Measurements from ENCODE around the gene RTN4. TPM values are rescaled to one million over a fixed set of nuclear protein-coding genes. Genes with fewer than 3 reads are reported as not detected.

RTN4 gene
- total RNA-seq, 2 donors from 2014 or later: 180 to 225 TPM

DNA sequence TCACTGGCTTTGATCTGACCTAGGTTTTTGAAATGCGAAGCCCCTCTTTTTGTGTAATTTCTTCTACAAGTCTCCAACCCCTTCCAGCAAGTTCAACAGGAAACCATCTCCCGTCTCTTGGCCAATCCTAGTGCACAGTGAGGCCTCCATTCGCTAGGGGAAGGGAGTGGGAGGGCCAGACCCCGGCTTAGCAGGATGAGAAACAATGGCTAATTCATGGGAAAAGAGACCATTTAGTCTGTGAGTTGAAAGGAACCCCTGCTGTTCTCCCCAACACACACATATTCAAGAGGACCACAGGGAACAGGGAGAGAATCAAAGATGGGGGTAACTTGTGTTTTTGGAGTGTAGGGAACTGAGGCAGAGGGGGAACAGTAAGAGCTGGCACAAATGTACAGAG, 83.0 kb downstream of the RTN4 start:
- TF ChIP-seq, protein P1, sequence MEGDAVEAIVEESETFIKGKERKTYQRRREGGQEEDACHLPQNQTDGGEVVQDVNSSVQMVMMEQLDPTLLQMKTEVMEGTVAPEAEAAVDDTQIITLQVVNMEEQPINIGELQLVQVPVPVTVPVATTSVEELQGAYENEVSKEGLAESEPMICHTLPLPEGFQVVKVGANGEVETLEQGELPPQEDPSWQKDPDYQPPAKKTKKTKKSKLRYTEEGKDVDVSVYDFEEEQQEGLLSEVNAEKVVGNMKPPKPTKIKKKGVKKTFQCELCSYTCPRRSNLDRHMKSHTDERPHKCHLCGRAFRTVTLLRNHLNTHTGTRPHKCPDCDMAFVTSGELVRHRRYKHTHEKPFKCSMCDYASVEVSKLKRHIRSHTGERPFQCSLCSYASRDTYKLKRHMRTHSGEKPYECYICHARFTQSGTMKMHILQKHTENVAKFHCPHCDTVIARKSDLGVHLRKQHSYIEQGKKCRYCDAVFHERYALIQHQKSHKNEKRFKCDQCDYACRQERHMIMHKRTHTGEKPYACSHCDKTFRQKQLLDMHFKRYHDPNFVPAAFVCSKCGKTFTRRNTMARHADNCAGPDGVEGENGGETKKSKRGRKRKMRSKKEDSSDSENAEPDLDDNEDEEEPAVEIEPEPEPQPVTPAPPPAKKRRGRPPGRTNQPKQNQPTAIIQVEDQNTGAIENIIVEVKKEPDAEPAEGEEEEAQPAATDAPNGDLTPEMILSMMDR (conservative IDR thresholded peaks at IDR 0.05): no peak
- Mint-ChIP-seq H3K27ac (no peak overlapping the region), H3K4me3 (no peak overlapping the region), H3K36me3 (ENCODE audit: low read depth) (peaks cover 32% of the 10 kb centered on the region), H3K27me3 (ENCODE audit: insufficient read depth) (no peaks in the 10 kb centered on the region), H3K9me3 (no peaks in the 10 kb centered on the region), H3K4me1 (peaks cover 32% of the 10 kb centered on the region)
- H3K36me3 ChIP-seq (ENCODE audit: control insufficient read depth, insufficient read depth, low read length): peaks cover 39% of the 10 kb centered on the region
- H3K4me1 ChIP-seq (ENCODE audit: control insufficient read depth, insufficient read depth, low read length): no peaks in the 10 kb centered on the region
- no peak overlapping the region for H3K9ac ChIP-seq (ENCODE audit: extremely low read depth, low read length, poor library complexity, severe bottlenecking)
- 60 to 100% methylated on average over 1 to 4 of the region's 4 CpGs for WGBS, 2 experiments (ENCODE audit: insufficient coverage in 1 of 2, insufficient read length in 1 of 2)
- peak; percentile 73 for DNase-seq
- no peaks in the 10 kb centered on the region for H3K27me3 ChIP-seq (ENCODE audit: control insufficient read depth, insufficient read depth, low read length, poor library complexity, severe bottlenecking)
- no peaks in the 10 kb centered on the region for H3K9me3 ChIP-seq (ENCODE audit: control insufficient read depth, low read length)
- H3K4me3 ChIP-seq (ENCODE audit: low read length): no peak overlapping the region
- H3K27ac ChIP-seq (ENCODE audit: low read depth, low read length): no peak overlapping the region

DNA sequence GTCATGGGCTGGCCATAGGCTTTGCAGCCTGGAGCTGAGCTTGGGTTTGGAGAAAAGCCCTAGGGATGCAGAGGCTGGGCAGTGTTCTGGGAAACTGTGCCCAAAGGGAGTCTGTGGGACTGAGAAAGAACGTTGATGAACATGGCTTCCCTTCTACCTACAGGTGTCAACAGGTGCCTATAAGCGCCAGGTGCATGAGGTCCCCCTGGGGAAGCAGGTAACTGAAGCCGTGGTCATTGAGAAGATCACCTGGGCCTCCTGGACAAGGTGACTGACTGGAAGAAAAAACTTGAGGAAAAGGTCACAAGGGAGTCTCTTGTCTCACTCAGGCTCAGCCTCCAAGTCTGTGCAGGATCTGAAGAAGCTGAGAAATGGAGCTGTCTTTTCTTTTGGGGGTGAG, 83.4 kb downstream of the RTN4 start:
- WGBS, 2 experiments (ENCODE audit: insufficient coverage in 1 of 2, insufficient read length in 1 of 2): 91 to 95% methylated on average over 2 to 3 of the region's 3 CpGs
- Histone ChIP-seq H3K4me1 (ENCODE audit: control insufficient read depth, insufficient read depth, low read length) (no peaks in the 10 kb centered on the region), H3K27ac (ENCODE audit: low read depth, low read length) (no peak overlapping the region), H3K9me3 (ENCODE audit: control insufficient read depth, low read length) (no peaks in the 10 kb centered on the region), H3K27me3 (ENCODE audit: control insufficient read depth, insufficient read depth, low read length, poor library complexity, severe bottlenecking) (no peaks in the 10 kb centered on the region), H3K4me3 (ENCODE audit: low read length) (no peak overlapping the region), H3K9ac (ENCODE audit: extremely low read depth, low read length, poor library complexity, severe bottlenecking) (no peak overlapping the region), H3K36me3 (ENCODE audit: control insufficient read depth, insufficient read depth, low read length) (peaks cover 35% of the 10 kb centered on the region)
- Mint-ChIP-seq H3K4me1 (peaks cover 32% of the 10 kb centered on the region), H3K36me3 (ENCODE audit: low read depth) (peaks cover 32% of the 10 kb centered on the region), H3K4me3 (no peak overlapping the region), H3K9me3 (no peaks in the 10 kb centered on the region), H3K27me3 (ENCODE audit: insufficient read depth) (no peaks in the 10 kb centered on the region), H3K27ac (no peak overlapping the region)
- DNase-seq: no peak
- TF ChIP-seq, protein P1 (conservative IDR thresholded peaks at IDR 0.05): no peak

DNA sequence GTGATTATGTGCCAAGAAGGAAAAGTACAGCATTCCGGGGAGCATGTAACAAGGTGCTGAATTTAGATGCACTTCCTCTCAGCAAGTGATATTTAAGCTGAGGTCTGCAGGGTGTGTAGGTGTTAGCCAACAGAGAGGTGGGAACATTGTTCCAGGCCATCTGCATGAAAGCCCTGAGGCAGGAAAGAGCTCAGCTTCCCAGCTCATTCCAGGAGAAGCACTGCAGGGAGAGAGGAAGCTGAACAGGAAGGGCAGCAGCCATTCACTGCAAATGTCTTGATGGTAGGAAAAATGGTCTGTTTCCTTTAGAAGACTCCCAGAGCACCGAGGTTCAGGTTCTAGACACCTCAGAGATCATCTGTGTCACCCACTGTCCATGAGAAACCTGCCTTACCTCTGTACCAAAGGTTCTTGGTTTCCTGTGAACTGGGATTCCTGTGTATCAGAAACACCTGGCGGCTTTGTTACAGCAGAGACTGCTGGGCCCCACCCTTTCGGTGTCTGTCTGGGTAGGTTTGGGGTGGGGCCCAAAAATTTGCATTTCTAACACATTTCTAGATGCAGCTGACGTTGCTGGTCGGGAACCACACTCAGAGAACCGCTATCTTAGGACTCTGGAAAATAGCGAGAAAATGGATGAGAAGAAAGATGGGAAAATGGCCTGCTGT, 84.0 kb downstream of the RTN4 start:
- Histone ChIP-seq H3K27me3 (ENCODE audit: control insufficient read depth, insufficient read depth, low read length, poor library complexity, severe bottlenecking) (no peaks in the 10 kb centered on the region), H3K36me3 (ENCODE audit: control insufficient read depth, insufficient read depth, low read length) (peaks cover 29% of the 10 kb centered on the region), H3K27ac (ENCODE audit: low read depth, low read length) (no peak overlapping the region), H3K9me3 (ENCODE audit: control insufficient read depth, low read length) (no peaks in the 10 kb centered on the region), H3K4me1 (ENCODE audit: control insufficient read depth, insufficient read depth, low read length) (no peaks in the 10 kb centered on the region), H3K4me3 (ENCODE audit: low read length) (no peak overlapping the region), H3K9ac (ENCODE audit: extremely low read depth, low read length, poor library complexity, severe bottlenecking) (no peak overlapping the region)
- H3K27ac Mint-ChIP-seq: peak overlapping the region; percentile 29
- no peaks in the 10 kb centered on the region for H3K27me3 Mint-ChIP-seq (ENCODE audit: insufficient read depth)
- H3K4me3 Mint-ChIP-seq: no peak overlapping the region
- H3K4me1 Mint-ChIP-seq: peaks cover 32% of the 10 kb centered on the region
- DNase-seq: no peak
- H3K9me3 Mint-ChIP-seq: no peaks in the 10 kb centered on the region
- H3K36me3 Mint-ChIP-seq (ENCODE audit: low read depth): peaks cover 27% of the 10 kb centered on the region
- TF ChIP-seq, protein P1 (conservative IDR thresholded peaks at IDR 0.05): no peak
- WGBS, 2 experiments (ENCODE audit: insufficient coverage in 1 of 2, insufficient read length in 1 of 2): 96% methylated on average over 3 to 8 of the region's 8 CpGs
